ENCODE measurements around the gene CDK14. TPM values are rescaled to one million over a fixed set of nuclear protein-coding genes. Genes with fewer than 3 reads are reported as not detected.

The CDK14 gene
- total RNA-seq, 4 donors from 2014 or later: 22.2 to 36.3 (median 28.6) TPM

DNA sequence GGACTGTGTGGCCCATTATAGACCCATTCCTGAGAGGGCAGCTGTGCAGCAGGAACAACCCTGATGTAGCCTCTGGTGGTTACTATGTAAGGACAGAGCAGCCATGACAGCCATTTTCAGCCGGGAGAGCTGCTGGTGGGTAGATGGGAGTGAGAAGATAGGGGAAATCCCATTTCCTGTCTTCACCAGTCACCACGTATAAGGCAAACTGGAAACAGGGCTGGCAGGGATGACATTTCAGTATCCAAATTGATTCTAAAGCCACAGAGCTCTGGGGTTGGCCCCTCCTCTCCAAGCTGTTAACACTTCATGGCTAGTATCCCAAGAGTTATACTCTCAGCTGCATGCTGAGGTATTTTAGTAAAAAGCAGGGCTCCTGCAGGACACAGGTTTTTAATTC, 652.9 kb downstream of the CDK14 start:
- Histone ChIP-seq H3K27me3 (no peaks in the 10 kb centered on the region), H3K4me3 (no peak overlapping the region), H3K36me3 (no peaks in the 10 kb centered on the region), H3K4me1 (peaks cover 0 to 1% (median 0%) of the 10 kb centered on the region in 4 donors), H3K27ac (no peak overlapping the region), H3K9me3 (no peaks in the 10 kb centered on the region)
- TF ChIP-seq POLR2A (IDR thresholded peaks at IDR 0.05) (no peak), EP300 (IDR thresholded peaks at IDR 0.05) (no peak)
- TF ChIP-seq, protein P1, sequence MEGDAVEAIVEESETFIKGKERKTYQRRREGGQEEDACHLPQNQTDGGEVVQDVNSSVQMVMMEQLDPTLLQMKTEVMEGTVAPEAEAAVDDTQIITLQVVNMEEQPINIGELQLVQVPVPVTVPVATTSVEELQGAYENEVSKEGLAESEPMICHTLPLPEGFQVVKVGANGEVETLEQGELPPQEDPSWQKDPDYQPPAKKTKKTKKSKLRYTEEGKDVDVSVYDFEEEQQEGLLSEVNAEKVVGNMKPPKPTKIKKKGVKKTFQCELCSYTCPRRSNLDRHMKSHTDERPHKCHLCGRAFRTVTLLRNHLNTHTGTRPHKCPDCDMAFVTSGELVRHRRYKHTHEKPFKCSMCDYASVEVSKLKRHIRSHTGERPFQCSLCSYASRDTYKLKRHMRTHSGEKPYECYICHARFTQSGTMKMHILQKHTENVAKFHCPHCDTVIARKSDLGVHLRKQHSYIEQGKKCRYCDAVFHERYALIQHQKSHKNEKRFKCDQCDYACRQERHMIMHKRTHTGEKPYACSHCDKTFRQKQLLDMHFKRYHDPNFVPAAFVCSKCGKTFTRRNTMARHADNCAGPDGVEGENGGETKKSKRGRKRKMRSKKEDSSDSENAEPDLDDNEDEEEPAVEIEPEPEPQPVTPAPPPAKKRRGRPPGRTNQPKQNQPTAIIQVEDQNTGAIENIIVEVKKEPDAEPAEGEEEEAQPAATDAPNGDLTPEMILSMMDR (IDR thresholded peaks at IDR 0.05): no peak
- DNase-seq (ENCODE audit: low spot score in 2 of 2): no peak
- 29 to 32% methylated on average over 2 of the region's 2 CpGs for WGBS, 2 donors

DNA sequence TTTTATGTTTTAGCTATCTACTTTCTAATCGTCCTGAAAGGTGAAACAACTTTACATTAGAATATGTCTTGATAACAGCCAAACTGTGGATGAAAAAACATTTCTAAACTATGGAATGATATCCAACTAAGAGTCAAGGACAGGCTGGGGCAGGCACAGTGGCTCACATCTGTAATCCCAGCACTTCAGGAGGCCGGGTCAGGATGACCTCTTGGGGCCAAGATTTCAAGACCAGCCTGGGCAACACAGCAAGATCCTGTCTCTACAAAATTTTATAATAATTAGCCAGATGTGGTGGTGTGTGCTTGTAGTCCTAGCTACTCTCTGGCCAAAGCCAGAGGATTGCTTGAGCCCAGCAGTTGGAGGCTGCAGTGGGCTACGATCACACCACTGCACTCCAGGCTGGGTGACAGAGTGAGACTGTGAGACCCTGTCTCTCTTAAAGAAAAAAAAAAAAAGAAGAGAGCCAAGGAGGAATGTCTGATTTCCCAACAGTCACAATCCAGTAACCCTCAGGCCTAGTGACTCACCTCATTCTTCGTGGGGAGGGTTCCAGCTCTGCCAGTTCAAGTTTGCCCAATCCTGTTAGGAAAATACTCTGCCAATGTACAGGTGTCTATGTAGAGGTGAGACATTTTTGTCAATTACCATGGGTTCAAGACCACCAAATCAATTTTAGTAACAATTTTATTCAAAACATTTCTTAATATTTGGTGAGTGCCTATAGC, 653.5 kb downstream of the CDK14 start:
- H3K9me3 ChIP-seq: no peaks in the 10 kb centered on the region
- H3K4me1 ChIP-seq: no peaks in the 10 kb centered on the region
- TF ChIP-seq EP300 (IDR thresholded peaks at IDR 0.05): no peak
- TF ChIP-seq, protein P1 (IDR thresholded peaks at IDR 0.05): no peak
- DNase-seq (ENCODE audit: low spot score in 2 of 2): no peak
- H3K36me3 ChIP-seq: no peaks in the 10 kb centered on the region
- no peaks in the 10 kb centered on the region for H3K27me3 ChIP-seq
- no peak overlapping the region for H3K27ac ChIP-seq
- WGBS, 2 donors: 80 to 84% methylated on average over 4 of the region's 4 CpGs
- H3K4me3 ChIP-seq: no peak overlapping the region

DNA sequence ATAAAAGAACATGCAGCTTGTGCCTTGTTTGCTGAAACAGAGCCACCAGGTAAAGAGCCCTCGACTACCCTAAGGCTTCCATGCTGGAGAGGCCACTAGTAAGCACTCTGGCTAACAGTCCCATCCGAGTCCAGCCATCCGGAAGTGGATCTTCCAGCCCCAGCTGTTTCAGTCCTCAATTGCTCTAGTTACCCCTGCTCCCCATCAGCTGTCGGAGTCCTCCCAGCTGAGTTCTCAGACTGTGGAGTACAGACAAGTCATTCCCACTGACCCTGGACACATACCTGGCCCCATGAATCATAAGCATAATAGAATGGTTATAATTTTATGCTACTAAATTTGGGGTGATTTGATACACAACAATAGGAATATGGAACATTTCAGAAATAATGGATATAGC, 654.6 kb downstream of the CDK14 start:
- TF ChIP-seq, protein P1 (IDR thresholded peaks at IDR 0.05): no peak
- TF ChIP-seq EP300 (IDR thresholded peaks at IDR 0.05) (no peak), POLR2A (IDR thresholded peaks at IDR 0.05) (no peak)
- no peak for DNase-seq (ENCODE audit: low spot score in 2 of 2)
- no peak overlapping the region for H3K4me3 ChIP-seq
- H3K27ac ChIP-seq: no peak overlapping the region
- H3K27me3 ChIP-seq: no peaks in the 10 kb centered on the region
- no peaks in the 10 kb centered on the region for H3K36me3 ChIP-seq
- WGBS, 2 donors: 90 to 92% methylated on average over 4 of the region's 4 CpGs
- H3K4me1 ChIP-seq: no peaks in the 10 kb centered on the region
- H3K9me3 ChIP-seq: peaks cover 0 to 10% (median 0%) of the 10 kb centered on the region in 4 donors

DNA sequence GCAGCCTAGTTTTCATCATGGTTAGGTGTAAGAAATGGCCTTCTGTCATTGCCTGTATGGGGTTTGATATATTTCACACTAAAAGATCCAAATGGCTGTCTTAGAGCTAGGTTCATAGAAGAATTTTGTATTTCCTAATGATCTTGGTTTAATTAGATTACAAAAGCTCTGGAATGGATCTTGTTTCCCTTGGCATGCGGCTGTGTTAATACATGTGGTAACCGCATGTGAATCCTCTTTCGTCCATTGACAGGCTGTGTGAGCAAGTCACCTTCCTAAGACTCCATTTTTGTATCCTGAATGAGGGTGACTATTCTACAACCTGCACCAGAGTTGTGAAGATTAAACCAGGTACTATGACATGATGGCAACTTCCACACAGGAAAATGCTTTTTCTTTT, 655.8 kb downstream of the CDK14 start:
- no peak overlapping the region for H3K4me3 ChIP-seq
- no peaks in the 10 kb centered on the region for H3K27me3 ChIP-seq
- H3K36me3 ChIP-seq: no peaks in the 10 kb centered on the region
- H3K4me1 ChIP-seq: no peaks in the 10 kb centered on the region
- peak in 1 of 2 donors; percentile 51 for DNase-seq (ENCODE audit: low spot score in 2 of 2)
- WGBS, 2 donors: 82 to 86% methylated on average over 3 of the region's 3 CpGs
- TF ChIP-seq, protein P1 (IDR thresholded peaks at IDR 0.05): no peak
- peak in 1 of 2 donors; percentile 18 for TF ChIP-seq EP300 (IDR thresholded peaks at IDR 0.05)
- TF ChIP-seq POLR2A (IDR thresholded peaks at IDR 0.05): no peak
- H3K27ac ChIP-seq: no peak overlapping the region
- peaks cover 0 to 21% (median 0%) of the 10 kb centered on the region in 4 donors for H3K9me3 ChIP-seq

Other genes with a start within 250 kb of the CDK14 start
- 10 to 100 TPM; 11.3 to 48.1 (median 28.6) TPM for gene GTPBP10, start 249.6 kb upstream of the CDK14 start, total RNA-seq
- gene CLDN12, start 192.9 kb upstream of the CDK14 start, total RNA-seq: 10 to 100 TPM; 14.1 to 24.3 (median 15.9) TPM
- not detected for gene PTTG1IP2, start 126.7 kb upstream of the CDK14 start, total RNA-seq